ENCODE results near the gene CANX. TPM values are rescaled to one million over a fixed set of nuclear protein-coding genes. Genes with fewer than 3 reads are reported as not detected.
A peak's percentile ranks its signal among the peaks of the same experiment; 100 is the strongest.
"Not testable (repeated sequence)": the region's sequence is repeated elsewhere in the genome, so short reads cannot be mapped to it uniquely, and the experiment has no call there.

The CANX gene
- polyA plus RNA-seq, 2 of the 4 experiments (the other 2 are of a cell fraction), result 433 to 1,000 TPM

- CTCF ChIA-PET, result interaction anchor here (0.7 to 1.7 kb wide), 6 partner anchors 9 to 116 kb away, joined by 3 to 7 read pairs (median 4); no protein-coding TSS in a partner anchor
- POLR2A ChIA-PET, result interaction anchor here (1.2 to 3.3 kb wide), 3 partner anchors 51 to 57 kb away, joined by 3 to 15 read pairs (median 3); partner anchors contain the start of genes HNRNPH1 and MAML1
- no peak for DNase-seq (ENCODE audit: low read depth in 1 of 2, low spot score in 1 of 2)
Measured at GRCh38 chr5:179680780-179681401, 17.9 kb upstream of the CANX start, which contains the start of gene CBY3. Gene CBY3 (minus strand): TSS chr5:179681034. CDS start chr5:179680918, 116 bp downstream.

GRCh38 chr5:179689212-179689611 is 9.6 kb upstream of the CANX start:
- POLR2A ChIA-PET; DNase-seq (ENCODE audit: low read depth in 1 of 2, low spot score in 1 of 2); H3K27ac ChIP-seq; ATAC-seq; H3K4me2 ChIP-seq; H3K4me3 ChIP-seq; H3K4me1 ChIP-seq; H3K9me3 ChIP-seq; FAIRE-seq: not testable (repeated sequence)
- CTCF ChIA-PET, result interaction anchor here (1.0 kb wide), 1 partner anchor 8 kb away, joined by 3 read pairs; the partner anchor contains the start of gene CBY3
- 86% methylated on average over 9 of the region's 9 CpGs for WGBS (ENCODE audit: missing lambda C conversion rate)

More at GRCh38 chr5:179680780-179681401, 17.9 kb upstream of the CANX start, which contains the start of gene CBY3:
- Histone ChIP-seq H3K27ac (no peak within 1 kb of the TSS), H3K4me1 (peaks cover 38% of the 10 kb centered on the region), H3K4me3 (no peak within 1 kb of the TSS), H3K4me2 (peak within 1 kb of the TSS; percentile 32), H3K9me3 (no peaks in the 10 kb centered on the region)
- FAIRE-seq, result no peak
- WGBS (ENCODE audit: missing lambda C conversion rate), result 83% methylated on average over 5 of the region's 5 CpGs
- TF ChIP-seq HES2 (IDR thresholded peaks at IDR 0.05) (no peak), MYC (IDR thresholded peaks at IDR 0.05; ENCODE audit: borderline replicate concordance, low read length) (no peak), TFCP2L1 (CRISPR knock-in tag; IDR thresholded peaks at IDR 0.05) (no peak), SREBF2 (IDR thresholded peaks at IDR 0.05) (no peak), CTCF (IDR thresholded peaks at IDR 0.05) (no peak), HMGXB4 (CRISPR knock-in tag; IDR thresholded peaks at IDR 0.05; ENCODE audit: borderline replicate concordance) (no peak), CHD2 (IDR thresholded peaks at IDR 0.05; ENCODE audit: low read length, partially characterized antibody) (no peak), ZNF302 (CRISPR knock-in tag; IDR thresholded peaks at IDR 0.05) (no peak), RNF2 (IDR thresholded peaks at IDR 0.05; ENCODE audit: borderline replicate concordance, low read depth) (no peak), RCOR1 (IDR thresholded peaks at IDR 0.05; ENCODE audit: low read depth, low read length) (no peak), POLR2A (IDR thresholded peaks at IDR 0.05; ENCODE audit: low read length) (no peak), CHD4 (IDR thresholded peaks at IDR 0.05; ENCODE audit: borderline replicate concordance) (no peak)
- no peak for ATAC-seq

- ATAC-seq (no peak), FAIRE-seq (no peak), DNase-seq (ENCODE audit: low read depth in 1 of 2, low spot score in 1 of 2) (no peak)
- ChIA-PET POLR2A (no interaction called here), CTCF (interaction anchor here (1.7 kb wide), 1 partner anchor 35 kb away, joined by 3 read pairs; no protein-coding TSS in a partner anchor)
- Histone ChIP-seq H3K27ac (no peak overlapping the region), H3K4me1 (peaks cover 7% of the 10 kb centered on the region; the same call in 1 of the 3 replicates), H3K4me2 (no peak overlapping the region), H3K4me3 (no peak overlapping the region), H3K9me3 (no peaks in the 10 kb centered on the region)
- no peak for TF ChIP-seq HDAC2 (IDR thresholded peaks at IDR 0.05)
- TF ChIP-seq SMC3 (IDR thresholded peaks at IDR 0.05), result no peak
- TF ChIP-seq ESRRA (IDR thresholded peaks at IDR 0.05; ENCODE audit: borderline replicate concordance, low read length), result no peak
- no peak for TF ChIP-seq GATA3 (IDR thresholded peaks at IDR 0.05; ENCODE audit: borderline replicate concordance)
- no peak for TF ChIP-seq E2F6 (IDR thresholded peaks at IDR 0.05; ENCODE audit: borderline replicate concordance, low read depth)
- no peak for TF ChIP-seq MAX (IDR thresholded peaks at IDR 0.05)
- no peak for TF ChIP-seq SREBF2 (IDR thresholded peaks at IDR 0.05)
- TF ChIP-seq JUN (IDR thresholded peaks at IDR 0.05), result no peak
- no peak for TF ChIP-seq HOXB5 (CRISPR knock-in tag; IDR thresholded peaks at IDR 0.05)
- no peak for TF ChIP-seq EHF (CRISPR knock-in tag; IDR thresholded peaks at IDR 0.05)
- no peak for TF ChIP-seq BCL3 (IDR thresholded peaks at IDR 0.05)
- no peak for TF ChIP-seq ZFP36 (IDR thresholded peaks at IDR 0.05; ENCODE audit: borderline replicate concordance, partially characterized antibody)
- WGBS (ENCODE audit: missing lambda C conversion rate), result 86% methylated on average over 6 of the region's 6 CpGs
Measured at GRCh38 chr5:179694561-179694960, 4.2 kb upstream of the CANX start.
